ENCODE measurements around the gene HOGA1.

DNA sequence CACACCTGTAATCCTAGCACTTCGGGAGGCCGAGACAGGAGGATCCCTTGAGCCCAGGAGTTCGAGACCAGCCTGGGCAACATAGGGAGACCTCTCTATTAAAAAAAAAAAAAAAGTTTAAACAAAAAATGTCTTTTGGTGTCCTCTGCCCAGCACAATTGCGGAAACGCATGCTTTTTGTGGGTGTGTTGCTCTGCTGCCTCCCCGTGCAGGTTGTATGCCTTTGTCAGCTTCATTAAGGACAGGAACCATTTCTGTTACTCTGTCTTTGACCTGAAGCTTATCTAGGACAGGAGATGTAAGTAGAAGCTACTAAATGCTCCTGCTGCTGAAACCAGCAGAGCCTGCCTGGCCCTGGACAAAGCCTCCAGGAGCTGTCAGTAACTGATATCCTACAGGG, 32.9 kb upstream of the HOGA1 start:
- no peak for TF ChIP-seq L3MBTL2 (conservative IDR thresholded peaks at IDR 0.05)
- no peak for TF ChIP-seq BHLHE40 (IDR thresholded peaks at IDR 0.05; ENCODE audit: borderline replicate concordance)
- no peak for TF ChIP-seq CTBP1 (IDR thresholded peaks at IDR 0.05; ENCODE audit: borderline replicate concordance)
- no peak for TF ChIP-seq FOXK2 (IDR thresholded peaks at IDR 0.05)
- no peak for TF ChIP-seq HDGF (IDR thresholded peaks at IDR 0.05; ENCODE audit: borderline replicate concordance)
- TF ChIP-seq, protein P1, sequence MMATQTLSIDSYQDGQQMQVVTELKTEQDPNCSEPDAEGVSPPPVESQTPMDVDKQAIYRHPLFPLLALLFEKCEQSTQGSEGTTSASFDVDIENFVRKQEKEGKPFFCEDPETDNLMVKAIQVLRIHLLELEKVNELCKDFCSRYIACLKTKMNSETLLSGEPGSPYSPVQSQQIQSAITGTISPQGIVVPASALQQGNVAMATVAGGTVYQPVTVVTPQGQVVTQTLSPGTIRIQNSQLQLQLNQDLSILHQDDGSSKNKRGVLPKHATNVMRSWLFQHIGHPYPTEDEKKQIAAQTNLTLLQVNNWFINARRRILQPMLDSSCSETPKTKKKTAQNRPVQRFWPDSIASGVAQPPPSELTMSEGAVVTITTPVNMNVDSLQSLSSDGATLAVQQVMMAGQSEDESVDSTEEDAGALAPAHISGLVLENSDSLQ (IDR thresholded peaks at IDR 0.05): no peak
- no peak for TF ChIP-seq FOXM1 (IDR thresholded peaks at IDR 0.05; ENCODE audit: borderline replicate concordance)
- TF ChIP-seq SP1 (IDR thresholded peaks at IDR 0.05): no peak
- no peak for TF ChIP-seq ARNT (IDR thresholded peaks at IDR 0.05)
- TF ChIP-seq ELF4 (IDR thresholded peaks at IDR 0.05): no peak
- no peak for TF ChIP-seq SUZ12 (IDR thresholded peaks at IDR 0.05)

Measured in HEK293T (cell line).